Transverse colon (tissue), 4 donors: ENCODE data around the gene IGSF21.

Experiments used
- CTCF ChIP-seq, 5 experiments: fragments of 200-600 bp in 3 of 5; fragments of 450-650 bp in 2 of 5; sonication (generic) in 3 of 5; IDR thresholded peaks; 1 replicate in 2 of 5; 2 replicates in 3 of 5; pipeline ENCODE4 v1.5.1; 2016 to 2017; ENCODE audit warnings: antibody characterized with exemption in 5 of 5, inconsistent platforms in 3 of 5, mild to moderate bottlenecking in 2 of 5, moderate library complexity in 1 of 5
- POLR2A ChIP-seq: fragments of 450-650 bp; IDR thresholded peaks from one replicate; pipeline ENCODE4 v1.6.1; 2016; ENCODE audit warnings: antibody characterized with exemption, mild to moderate bottlenecking, moderate library complexity
- POLR2AphosphoS5 ChIP-seq, 3 donors: sonication (generic); formaldehyde crosslinking; IDR thresholded peaks; one replicate each; pipeline ENCODE4 v1.6.1; 2016; ENCODE audit warnings: antibody characterized with exemption in 3 of 3

GRCh38 chr1:18285538-18285924, 177.9 kb downstream of the IGSF21 start:
- TF ChIP-seq CTCF (IDR thresholded peaks at IDR 0.05) (no peak), POLR2AphosphoS5 (IDR thresholded peaks at IDR 0.05) (no peak), POLR2A (no peak)
